BLaER1 (cell line): Measurements from ENCODE around the gene SMAP1.

Source experiments
- H3K27ac ChIP-seq: shearing (Covaris generic); formaldehyde crosslinking; 2 replicates; pipeline ENCODE4 v1.8.1; 2022
- H3K27me3 ChIP-seq: shearing (Covaris generic); formaldehyde crosslinking; 2 replicates; pipeline ENCODE4 v1.8.1; 2022
- H3K36me3 ChIP-seq: shearing (Covaris generic); formaldehyde crosslinking; 2 replicates; pipeline ENCODE4 v1.8.1; 2022
- H3K4me1 ChIP-seq: shearing (Covaris generic); formaldehyde crosslinking; 2 replicates; pipeline ENCODE4 v1.8.1; 2022
- H3K4me2 ChIP-seq: shearing (Covaris generic); formaldehyde crosslinking; 2 replicates; pipeline ENCODE4 v1.8.1; 2022
- H3K4me3 ChIP-seq: shearing (Covaris generic); formaldehyde crosslinking; 2 replicates; pipeline ENCODE4 v1.8.1; 2022
- H3K9ac ChIP-seq: shearing (Covaris generic); formaldehyde crosslinking; 2 replicates; pipeline ENCODE4 v1.8.1; 2022
- H3K9me3 ChIP-seq: shearing (Covaris generic); formaldehyde crosslinking; 2 replicates; pipeline ENCODE4 v1.8.1; 2022
- H4K20me1 ChIP-seq: shearing (Covaris generic); formaldehyde crosslinking; 2 replicates; pipeline ENCODE4 v1.8.1; 2022
- Cebpa-rat ChIP-seq: shearing (Covaris generic); IDR thresholded peaks from 2 replicates; pipeline ENCODE4 v1.8.1; 2022

SMAP1 gene

DNA sequence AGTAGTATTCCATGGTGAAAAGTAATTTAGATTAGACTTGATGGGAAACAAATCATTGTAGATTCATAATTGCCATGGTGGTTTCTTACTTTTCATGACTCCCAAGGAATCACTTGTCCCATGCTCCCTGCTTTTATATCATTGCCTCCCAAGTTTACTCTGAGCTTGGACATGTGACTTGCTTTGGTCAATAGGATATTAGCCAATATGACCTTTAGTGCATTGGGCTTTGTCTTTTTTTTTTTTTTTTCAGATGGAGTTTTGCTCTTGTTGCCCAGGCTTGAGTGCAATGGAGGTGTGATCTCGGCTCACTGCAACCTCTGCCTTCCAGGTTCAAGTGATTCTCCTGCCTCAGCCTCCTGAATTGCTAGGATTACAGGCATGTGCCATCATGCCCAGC lies 15.5 kb upstream of the SMAP1 start:
- H3K9ac ChIP-seq = no peak overlapping the region
- H3K27ac ChIP-seq = no peak overlapping the region
- no peak overlapping the region for H3K4me2 ChIP-seq
- TF ChIP-seq Cebpa-rat = no peak
- no peaks in the 10 kb centered on the region for H3K9me3 ChIP-seq
- H3K27me3 ChIP-seq = no peaks in the 10 kb centered on the region
- no peaks in the 10 kb centered on the region for H3K36me3 ChIP-seq
- no peak overlapping the region for H3K4me3 ChIP-seq
- H3K4me1 ChIP-seq = peaks cover 8% of the 10 kb centered on the region; the same call in 1 of the 2 replicates
- H4K20me1 ChIP-seq = no peaks in the 10 kb centered on the region

DNA sequence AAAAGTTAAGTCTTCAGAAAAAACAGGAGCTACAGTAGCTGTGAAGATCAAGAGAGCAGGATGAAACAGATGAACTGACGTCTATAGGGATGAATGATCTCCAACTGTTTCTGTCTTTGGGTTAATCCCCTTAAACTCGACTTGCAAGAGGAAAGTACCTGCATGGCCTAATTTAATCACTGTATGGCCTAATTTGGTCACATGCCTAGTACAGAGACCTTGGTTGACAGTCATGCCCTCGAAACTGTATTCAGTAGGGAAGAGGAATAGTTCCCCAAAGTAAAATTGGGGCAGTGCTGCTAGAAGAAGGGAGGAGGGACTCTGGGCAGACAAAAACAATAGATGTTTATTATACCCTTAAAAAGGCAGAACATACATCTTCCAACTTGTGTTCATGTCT lies 10.0 kb upstream of the SMAP1 start:
- H3K9me3 ChIP-seq = no peaks in the 10 kb centered on the region
- no peaks in the 10 kb centered on the region for H3K36me3 ChIP-seq
- no peak overlapping the region for H3K27ac ChIP-seq
- H3K4me2 ChIP-seq = no peak overlapping the region
- no peak overlapping the region for H3K9ac ChIP-seq
- H3K4me1 ChIP-seq = no peaks in the 10 kb centered on the region
- TF ChIP-seq Cebpa-rat = no peak
- no peaks in the 10 kb centered on the region for H3K27me3 ChIP-seq
- no peak overlapping the region for H3K4me3 ChIP-seq
- H4K20me1 ChIP-seq = no peaks in the 10 kb centered on the region

DNA sequence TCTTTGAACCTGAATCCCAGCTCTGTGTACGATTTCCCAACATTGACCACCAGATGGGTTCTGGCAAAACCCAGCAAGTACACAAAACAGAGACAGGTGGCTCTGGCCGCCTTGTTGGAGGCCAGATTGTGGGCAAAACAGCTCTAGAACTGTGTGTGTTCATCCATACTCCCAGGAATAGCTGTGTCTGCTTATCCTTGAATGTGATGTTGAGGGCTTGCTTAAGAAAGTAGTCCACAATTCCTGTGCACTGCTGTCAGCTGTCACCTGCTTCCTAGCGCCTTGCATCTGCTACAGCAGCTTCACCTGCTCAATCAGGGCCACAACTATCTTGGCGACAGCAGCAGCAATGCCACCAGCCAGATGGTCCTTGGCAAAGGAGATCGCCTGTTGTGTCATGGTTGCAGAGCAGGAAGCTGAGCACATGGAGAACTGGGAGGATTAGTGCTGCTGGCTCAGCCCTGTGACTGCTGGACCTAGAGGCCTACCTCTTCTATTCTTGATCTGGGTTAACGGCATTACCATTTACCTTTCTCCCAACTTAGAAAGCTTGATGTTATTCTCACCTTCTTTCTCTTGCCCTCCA lies 3.7 kb upstream of the SMAP1 start:
- no peaks in the 10 kb centered on the region for H3K36me3 ChIP-seq

DNA sequence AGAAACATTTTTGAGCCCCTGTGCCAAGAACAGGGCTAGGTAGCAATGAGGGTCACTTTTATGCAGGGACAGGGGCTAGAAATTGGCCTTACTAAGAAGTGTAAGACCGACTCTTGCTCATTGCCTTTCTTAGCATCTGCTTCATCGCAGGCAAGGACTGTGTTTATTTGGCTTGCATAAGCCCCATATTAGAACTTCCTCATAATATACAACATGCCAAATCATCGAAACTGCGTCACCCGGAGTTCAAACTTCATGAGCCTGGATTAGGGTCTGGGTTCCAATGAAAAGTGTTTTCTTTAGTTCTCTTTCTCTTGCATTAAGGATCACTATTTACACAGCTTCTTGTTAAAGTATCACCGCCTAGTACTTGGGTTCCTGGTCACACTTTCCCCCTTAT lies 977 bp upstream of the SMAP1 start:
- peaks cover 36% of the 10 kb centered on the region for H4K20me1 ChIP-seq
- H3K9me3 ChIP-seq = no peaks in the 10 kb centered on the region
- peaks cover 35% of the 10 kb centered on the region for H3K4me1 ChIP-seq
- H3K27me3 ChIP-seq = no peaks in the 10 kb centered on the region
- H3K4me3 ChIP-seq = peak overlapping the region; percentile 82; the same call in 1 of the 2 replicates
- peak overlapping the region; percentile 87; the same call in 1 of the 2 replicates for H3K9ac ChIP-seq
- no peak for TF ChIP-seq Cebpa-rat
- peak overlapping the region; percentile 71 for H3K4me2 ChIP-seq
- H3K27ac ChIP-seq = peak overlapping the region; percentile 87; the same call in 1 of the 2 replicates
- H3K36me3 ChIP-seq = peaks cover 9% of the 10 kb centered on the region

More for the DNA sequence above, 3.7 kb upstream of the SMAP1 start:
- Histone ChIP-seq H3K27me3 (no peaks in the 10 kb centered on the region), H3K4me1 (peaks cover 12% of the 10 kb centered on the region), H3K9ac (no peak overlapping the region), H3K4me3 (no peak overlapping the region), H3K27ac (no peak overlapping the region), H3K9me3 (no peaks in the 10 kb centered on the region), H3K4me2 (no peak overlapping the region), H4K20me1 (peaks cover 8% of the 10 kb centered on the region)
- TF ChIP-seq Cebpa-rat = no peak

DNA sequence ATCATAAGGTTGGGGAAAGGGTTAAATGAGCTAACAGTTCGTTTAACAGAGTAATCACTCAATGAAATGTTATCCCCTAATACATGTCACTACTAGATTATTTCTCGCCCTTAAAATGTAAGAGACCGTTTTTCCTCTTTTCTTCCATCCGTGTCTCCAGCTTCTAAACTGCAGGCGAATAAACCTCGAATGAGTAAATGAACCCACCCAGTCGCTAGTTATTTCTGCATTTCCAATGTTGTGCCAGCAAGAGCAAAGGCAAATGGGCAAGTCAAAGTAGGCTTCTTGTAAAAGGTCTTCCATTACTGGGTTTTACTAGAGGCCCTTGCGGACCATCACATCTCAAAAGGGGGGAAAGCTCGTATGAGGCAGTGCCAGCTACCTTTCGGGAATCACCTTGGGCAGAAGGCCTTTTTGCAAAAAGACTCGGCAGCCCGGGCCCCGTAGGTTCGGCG lies 400 bp upstream of the SMAP1 start:
- Histone ChIP-seq H3K27me3 (no peaks in the 10 kb centered on the region), H3K4me1 (peaks cover 35% of the 10 kb centered on the region), H3K9me3 (no peaks in the 10 kb centered on the region), H4K20me1 (peaks cover 41% of the 10 kb centered on the region), H3K36me3 (peaks cover 9% of the 10 kb centered on the region), H3K4me2 (peak overlapping the region; percentile 71), H3K9ac (peak overlapping the region; percentile 87), H3K27ac (peak overlapping the region; percentile 87), H3K4me3 (peak overlapping the region; percentile 82)
- no peak for TF ChIP-seq Cebpa-rat

DNA sequence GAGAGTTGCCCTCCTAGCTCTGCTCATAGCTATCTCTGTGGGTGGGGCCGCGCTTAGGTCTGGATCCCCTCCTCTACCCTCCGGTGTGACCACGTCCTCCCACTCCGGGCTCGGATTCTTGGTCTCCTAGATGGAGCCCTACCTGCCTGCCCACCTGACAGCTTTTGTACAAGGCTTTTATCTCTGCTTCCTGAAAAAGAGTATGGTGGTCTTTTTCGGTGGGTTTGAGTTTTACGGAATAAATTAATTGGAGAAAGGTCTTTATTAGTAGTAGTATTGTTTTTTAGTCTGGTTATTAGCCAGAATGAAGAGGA lies 773 bp downstream of the SMAP1 start:
- H3K27ac ChIP-seq = peak overlapping the region; percentile 87
- peaks cover 35% of the 10 kb centered on the region for H3K4me1 ChIP-seq
- H3K9ac ChIP-seq = peak overlapping the region; percentile 87
- H3K36me3 ChIP-seq = peaks cover 9% of the 10 kb centered on the region
- H3K27me3 ChIP-seq = no peaks in the 10 kb centered on the region
- peaks cover 53% of the 10 kb centered on the region for H4K20me1 ChIP-seq
- H3K4me2 ChIP-seq = peak overlapping the region; percentile 80
- peak overlapping the region; percentile 82 for H3K4me3 ChIP-seq
- TF ChIP-seq Cebpa-rat = no peak
- no peaks in the 10 kb centered on the region for H3K9me3 ChIP-seq

DNA sequence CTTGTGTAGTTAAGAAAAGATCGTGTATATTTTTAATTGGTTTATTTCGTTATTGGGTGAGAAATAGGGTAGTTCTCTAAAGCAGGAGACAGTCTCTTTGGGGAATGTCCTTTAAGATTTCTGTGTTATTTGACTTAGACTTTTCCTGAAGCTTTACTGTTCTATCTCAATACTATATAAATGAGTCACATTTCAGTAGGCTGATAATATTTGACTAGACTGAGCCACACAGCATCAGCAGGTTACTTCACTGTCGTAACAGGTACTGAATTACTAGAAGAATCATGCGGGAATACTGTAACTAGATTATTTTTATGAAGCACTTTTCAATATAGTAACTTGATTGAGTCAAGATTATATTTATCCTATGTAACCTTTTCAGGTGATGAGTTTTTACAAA lies 1.4 kb downstream of the SMAP1 start:
- H3K4me3 ChIP-seq = peak overlapping the region; percentile 82
- H3K27me3 ChIP-seq = no peaks in the 10 kb centered on the region
- peak overlapping the region; percentile 87 for H3K27ac ChIP-seq
- peaks cover 35% of the 10 kb centered on the region for H3K4me1 ChIP-seq
- peak overlapping the region; percentile 80 for H3K4me2 ChIP-seq
- H3K36me3 ChIP-seq = peaks cover 11% of the 10 kb centered on the region
- peaks cover 60% of the 10 kb centered on the region for H4K20me1 ChIP-seq
- no peak for TF ChIP-seq Cebpa-rat
- H3K9me3 ChIP-seq = no peaks in the 10 kb centered on the region
- H3K9ac ChIP-seq = peak overlapping the region; percentile 87

DNA sequence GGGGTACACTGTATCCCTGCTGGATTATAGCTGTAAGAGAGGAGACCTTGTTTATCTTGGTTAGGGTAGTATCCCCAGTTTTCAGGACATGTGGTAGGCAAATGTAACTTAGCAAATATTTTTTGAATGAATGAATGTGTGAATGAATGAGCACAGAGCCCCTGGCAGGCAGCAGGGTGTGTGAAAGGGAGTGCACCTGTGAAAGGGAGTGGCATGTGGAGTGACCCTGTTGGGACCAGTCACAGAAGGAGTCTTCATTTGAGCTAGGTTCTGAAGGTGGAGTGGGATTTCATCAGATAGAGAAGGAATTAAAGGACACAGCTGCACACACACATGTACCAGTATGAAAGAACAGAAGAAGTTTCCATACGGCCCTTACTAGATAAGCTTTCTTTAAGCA lies 4.9 kb downstream of the SMAP1 start:
- Histone ChIP-seq H3K27me3 (no peaks in the 10 kb centered on the region), H3K4me2 (no peak overlapping the region), H3K36me3 (peaks cover 13% of the 10 kb centered on the region), H3K4me3 (no peak overlapping the region), H3K27ac (no peak overlapping the region), H3K4me1 (peaks cover 27% of the 10 kb centered on the region), H3K9me3 (no peaks in the 10 kb centered on the region), H3K9ac (no peak overlapping the region), H4K20me1 (peaks cover 87% of the 10 kb centered on the region)
- no peak for TF ChIP-seq Cebpa-rat

DNA sequence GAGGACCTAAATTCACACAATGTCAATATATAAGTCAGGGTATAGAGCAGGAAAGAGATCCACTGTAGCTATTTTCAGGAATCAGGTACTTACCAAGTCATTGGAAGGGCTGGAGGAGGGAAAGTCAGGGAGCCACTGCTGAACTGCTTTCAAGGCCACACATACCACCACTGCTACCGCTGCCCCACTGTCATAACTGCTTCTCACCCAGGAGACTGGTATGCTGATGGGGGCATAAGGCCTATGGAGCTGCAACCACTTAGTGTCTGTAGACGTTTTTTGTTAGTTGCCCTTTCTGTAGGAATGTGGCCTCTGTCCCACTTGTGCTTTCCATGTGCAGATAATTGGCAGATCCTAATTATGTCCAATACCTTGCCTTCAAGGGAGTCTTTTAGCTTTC lies 5.4 kb downstream of the SMAP1 start:
- H3K9me3 ChIP-seq = no peaks in the 10 kb centered on the region
- H4K20me1 ChIP-seq = peaks cover 92% of the 10 kb centered on the region
- H3K27me3 ChIP-seq = no peaks in the 10 kb centered on the region
- no peak for TF ChIP-seq Cebpa-rat
- H3K4me3 ChIP-seq = no peak overlapping the region
- H3K4me2 ChIP-seq = no peak overlapping the region
- H3K9ac ChIP-seq = no peak overlapping the region
- peaks cover 13% of the 10 kb centered on the region for H3K36me3 ChIP-seq
- peaks cover 27% of the 10 kb centered on the region for H3K4me1 ChIP-seq
- no peak overlapping the region for H3K27ac ChIP-seq

DNA sequence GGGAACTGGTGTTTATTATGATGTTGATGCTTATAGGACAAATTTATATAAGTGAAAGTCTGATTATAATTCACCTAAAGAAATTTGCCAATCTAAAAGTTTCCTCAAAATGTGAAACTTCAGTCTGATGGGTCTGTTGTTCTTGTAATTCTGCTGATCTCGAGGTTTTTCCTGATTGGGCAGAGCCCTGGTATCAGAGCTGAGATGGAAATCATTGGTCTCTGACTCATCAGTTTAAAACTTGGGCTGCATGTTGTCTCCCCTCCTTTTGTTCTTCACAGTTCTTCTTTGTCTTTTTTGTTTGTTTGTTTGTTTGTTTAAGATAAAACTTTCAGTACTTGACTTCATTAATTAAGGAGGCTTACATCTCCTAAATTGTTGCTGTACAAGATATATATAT lies 5.9 kb downstream of the SMAP1 start:
- Histone ChIP-seq H3K4me1 (peaks cover 27% of the 10 kb centered on the region), H3K9me3 (no peaks in the 10 kb centered on the region), H3K4me3 (no peak overlapping the region), H3K27me3 (no peaks in the 10 kb centered on the region), H3K36me3 (peaks cover 13% of the 10 kb centered on the region), H3K9ac (no peak overlapping the region), H3K4me2 (no peak overlapping the region), H3K27ac (no peak overlapping the region), H4K20me1 (peaks cover 93% of the 10 kb centered on the region)
- no peak for TF ChIP-seq Cebpa-rat

DNA sequence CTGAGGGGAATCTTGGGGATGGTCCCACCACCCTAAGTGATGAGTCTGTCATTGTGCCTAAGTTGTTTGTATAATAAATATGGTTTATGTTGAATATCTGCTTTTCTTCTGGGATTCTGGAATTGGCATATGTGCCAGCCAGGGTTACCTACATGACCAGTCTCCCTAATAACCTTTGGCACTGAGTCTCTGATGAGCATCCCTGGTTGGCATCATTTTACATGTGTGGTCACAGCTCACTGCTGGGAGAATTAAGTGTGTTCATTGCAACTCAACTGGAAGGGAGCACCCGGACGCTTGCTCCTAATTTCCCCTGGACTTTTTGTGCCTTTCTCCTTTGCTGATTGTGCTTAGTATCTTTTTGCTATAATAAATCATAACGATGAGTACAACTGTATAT lies 8.1 kb downstream of the SMAP1 start:
- Histone ChIP-seq H3K27me3 (no peaks in the 10 kb centered on the region), H4K20me1 (peaks cover 81% of the 10 kb centered on the region), H3K9ac (no peak overlapping the region), H3K27ac (no peak overlapping the region), H3K4me1 (peaks cover 4% of the 10 kb centered on the region), H3K36me3 (peaks cover 11% of the 10 kb centered on the region), H3K4me2 (no peak overlapping the region), H3K4me3 (no peak overlapping the region), H3K9me3 (no peaks in the 10 kb centered on the region)
- no peak for TF ChIP-seq Cebpa-rat
